ENCODE data around the gene ADA.

DNA sequence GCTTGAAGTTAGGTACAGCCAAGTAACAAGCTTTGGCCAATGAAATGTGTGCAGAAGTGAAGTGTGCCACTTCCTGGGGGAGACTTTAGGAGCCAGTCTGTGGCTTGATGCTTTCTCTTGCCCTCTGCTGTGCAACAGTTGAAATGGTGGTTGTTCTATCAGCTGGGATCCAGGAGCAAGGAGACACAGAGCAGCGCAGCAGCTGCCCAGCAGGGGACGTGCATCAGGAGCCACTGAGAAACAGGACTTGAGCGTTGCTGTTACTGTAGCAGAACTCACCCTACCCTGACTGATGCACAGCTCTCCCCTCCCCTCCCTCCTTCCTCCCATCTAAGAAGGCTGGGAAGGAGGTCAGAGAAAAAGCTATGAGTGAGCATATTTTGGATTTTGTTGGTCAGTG lies 44.8 kb upstream of the ADA start:
- TF ChIP-seq, protein P1, sequence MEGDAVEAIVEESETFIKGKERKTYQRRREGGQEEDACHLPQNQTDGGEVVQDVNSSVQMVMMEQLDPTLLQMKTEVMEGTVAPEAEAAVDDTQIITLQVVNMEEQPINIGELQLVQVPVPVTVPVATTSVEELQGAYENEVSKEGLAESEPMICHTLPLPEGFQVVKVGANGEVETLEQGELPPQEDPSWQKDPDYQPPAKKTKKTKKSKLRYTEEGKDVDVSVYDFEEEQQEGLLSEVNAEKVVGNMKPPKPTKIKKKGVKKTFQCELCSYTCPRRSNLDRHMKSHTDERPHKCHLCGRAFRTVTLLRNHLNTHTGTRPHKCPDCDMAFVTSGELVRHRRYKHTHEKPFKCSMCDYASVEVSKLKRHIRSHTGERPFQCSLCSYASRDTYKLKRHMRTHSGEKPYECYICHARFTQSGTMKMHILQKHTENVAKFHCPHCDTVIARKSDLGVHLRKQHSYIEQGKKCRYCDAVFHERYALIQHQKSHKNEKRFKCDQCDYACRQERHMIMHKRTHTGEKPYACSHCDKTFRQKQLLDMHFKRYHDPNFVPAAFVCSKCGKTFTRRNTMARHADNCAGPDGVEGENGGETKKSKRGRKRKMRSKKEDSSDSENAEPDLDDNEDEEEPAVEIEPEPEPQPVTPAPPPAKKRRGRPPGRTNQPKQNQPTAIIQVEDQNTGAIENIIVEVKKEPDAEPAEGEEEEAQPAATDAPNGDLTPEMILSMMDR (IDR thresholded peaks at IDR 0.05): no peak
- no peak for TF ChIP-seq POLR2AphosphoS5 (IDR thresholded peaks at IDR 0.05)
- no peak for TF ChIP-seq POLR2A (IDR thresholded peaks at IDR 0.05)
